Measurements from ENCODE around the gene LIMCH1.

- TF ChIP-seq POLR2A (IDR thresholded peaks at IDR 0.05) (no peak), CTCF (IDR thresholded peaks at IDR 0.05) (peak in 10 of 12 donors; percentile 21 to 56 (median 26))
Observed at GRCh38 chr4:41693629-41694028, 155.7 kb downstream of the LIMCH1 start.
